GM08714 (cell line): ENCODE data around the gene ARL4A.

ENCODE experiments used
- H3K4me3 ChIP-seq: fragments of 200-500 bp; sonication (Bioruptor generic); 2 replicates; pipeline ENCODE4 v1.5.1; 2014; ENCODE audit warnings: mild to moderate bottlenecking, low read length, inconsistent platforms
- ZNF274 ChIP-seq: IDR thresholded peaks from 2 replicates; pipeline ENCODE4 v1.6.1; 2012; ENCODE audit warnings: mild to moderate bottlenecking, low read depth, low read length

Gene ARL4A

GRCh38 chr7:12705878-12706277, 18.4 kb downstream of the ARL4A start:
- H3K4me3 ChIP-seq: no peak overlapping the region
- no peak for TF ChIP-seq ZNF274

GRCh38 chr7:12706900-12707536, 19.6 kb downstream of the ARL4A start:
- no peak overlapping the region for H3K4me3 ChIP-seq
- no peak for TF ChIP-seq ZNF274

GRCh38 chr7:12708314-12708713, 20.9 kb downstream of the ARL4A start:
- no peak overlapping the region for H3K4me3 ChIP-seq
- TF ChIP-seq ZNF274: no peak

- TF ChIP-seq ZNF274: no peak
- H3K4me3 ChIP-seq: no peak overlapping the region
Measured at GRCh38 chr7:12709726-12710502, 22.5 kb downstream of the ARL4A start.

GRCh38 chr7:12711124-12711523, 23.7 kb downstream of the ARL4A start:
- H3K4me3 ChIP-seq: no peak overlapping the region
- no peak for TF ChIP-seq ZNF274

GRCh38 chr7:12712236-12712635, 24.8 kb downstream of the ARL4A start:
- TF ChIP-seq ZNF274: no peak
- H3K4me3 ChIP-seq: no peak overlapping the region

- TF ChIP-seq ZNF274: no peak
- no peak overlapping the region for H3K4me3 ChIP-seq
Measured at GRCh38 chr7:12713625-12714378, 26.4 kb downstream of the ARL4A start.

- no peak overlapping the region for H3K4me3 ChIP-seq
- TF ChIP-seq ZNF274: no peak
Measured at GRCh38 chr7:12714379-12714737, 26.9 kb downstream of the ARL4A start.

GRCh38 chr7:12715372-12716133, 28.1 kb downstream of the ARL4A start:
- TF ChIP-seq ZNF274: no peak
- H3K4me3 ChIP-seq: no peak overlapping the region

GRCh38 chr7:12716134-12716681, 28.8 kb downstream of the ARL4A start:
- TF ChIP-seq ZNF274: no peak

GRCh38 chr7:12716722-12717121, 29.3 kb downstream of the ARL4A start:
- H3K4me3 ChIP-seq: no peak overlapping the region
- TF ChIP-seq ZNF274: no peak

More at GRCh38 chr7:12716134-12716681, 28.8 kb downstream of the ARL4A start:
- H3K4me3 ChIP-seq: no peak overlapping the region

GRCh38 chr7:12719141-12719919, 31.9 kb downstream of the ARL4A start:
- TF ChIP-seq ZNF274: no peak
- no peak overlapping the region for H3K4me3 ChIP-seq

- H3K4me3 ChIP-seq: no peak overlapping the region
- no peak for TF ChIP-seq ZNF274
Measured at GRCh38 chr7:12719981-12720865, 32.8 kb downstream of the ARL4A start.
